ENCODE measurements around the gene APLNR.

GRCh38 chr11:57256119-57256518 is 19.1 kb upstream of the APLNR start:
- TF ChIP-seq CTCF (conservative IDR thresholded peaks at IDR 0.05; ENCODE audit: low read depth, low read length) (no peak), POLR2A (IDR thresholded peaks at IDR 0.05; ENCODE audit: low read depth, low read length) (no peak), MXI1 (IDR thresholded peaks at IDR 0.05; ENCODE audit: borderline replicate concordance, low read depth, low read length) (no peak), MAFK (IDR thresholded peaks at IDR 0.05; ENCODE audit: low read depth, low read length) (no peak), CEBPB (IDR thresholded peaks at IDR 0.05; ENCODE audit: low read depth, low read length) (peak; percentile 70), SMC3 (IDR thresholded peaks at IDR 0.05; ENCODE audit: low read depth, low read length) (no peak), RAD21 (IDR thresholded peaks at IDR 0.05; ENCODE audit: low read length) (no peak), BHLHE40 (IDR thresholded peaks at IDR 0.05; ENCODE audit: low read depth, low read length) (no peak), MAZ (IDR thresholded peaks at IDR 0.05; ENCODE audit: borderline replicate concordance, low read depth, low read length) (no peak), RCOR1 (IDR thresholded peaks at IDR 0.05; ENCODE audit: insufficient replicate concordance, low read length) (no peak), CHD1 (IDR thresholded peaks at IDR 0.05; ENCODE audit: low read depth, low read length) (no peak)

All from IMR-90 (cell line).